Measurements from ENCODE around the gene PPP2R2C.

- TF ChIP-seq, protein P1, sequence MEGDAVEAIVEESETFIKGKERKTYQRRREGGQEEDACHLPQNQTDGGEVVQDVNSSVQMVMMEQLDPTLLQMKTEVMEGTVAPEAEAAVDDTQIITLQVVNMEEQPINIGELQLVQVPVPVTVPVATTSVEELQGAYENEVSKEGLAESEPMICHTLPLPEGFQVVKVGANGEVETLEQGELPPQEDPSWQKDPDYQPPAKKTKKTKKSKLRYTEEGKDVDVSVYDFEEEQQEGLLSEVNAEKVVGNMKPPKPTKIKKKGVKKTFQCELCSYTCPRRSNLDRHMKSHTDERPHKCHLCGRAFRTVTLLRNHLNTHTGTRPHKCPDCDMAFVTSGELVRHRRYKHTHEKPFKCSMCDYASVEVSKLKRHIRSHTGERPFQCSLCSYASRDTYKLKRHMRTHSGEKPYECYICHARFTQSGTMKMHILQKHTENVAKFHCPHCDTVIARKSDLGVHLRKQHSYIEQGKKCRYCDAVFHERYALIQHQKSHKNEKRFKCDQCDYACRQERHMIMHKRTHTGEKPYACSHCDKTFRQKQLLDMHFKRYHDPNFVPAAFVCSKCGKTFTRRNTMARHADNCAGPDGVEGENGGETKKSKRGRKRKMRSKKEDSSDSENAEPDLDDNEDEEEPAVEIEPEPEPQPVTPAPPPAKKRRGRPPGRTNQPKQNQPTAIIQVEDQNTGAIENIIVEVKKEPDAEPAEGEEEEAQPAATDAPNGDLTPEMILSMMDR (conservative IDR thresholded peaks at IDR 0.05; ENCODE audit: low read length), result no peak
- no peak for TF ChIP-seq EZH2phosphoT487 (IDR thresholded peaks at IDR 0.05; ENCODE audit: borderline replicate concordance, low read depth, low read length)
These were observed 195.1 kb downstream of the PPP2R2C start for GRCh38 chr4:6277139-6277802.

Data from OCI-LY7 (cell line).